Measurements from ENCODE around the gene ILDR1.

GRCh38 chr3:121976727-121977126, 45.3 kb downstream of the ILDR1 start:
- TF ChIP-seq TOX (CRISPR knock-in tag; IDR thresholded peaks at IDR 0.05; ENCODE audit: borderline replicate concordance) = no peak
- no peak for TF ChIP-seq TSHZ2 (CRISPR knock-in tag; IDR thresholded peaks at IDR 0.05)
- no peak for TF ChIP-seq ZNF8 (CRISPR knock-in tag; IDR thresholded peaks at IDR 0.05)
- TF ChIP-seq PATZ1 (CRISPR knock-in tag; IDR thresholded peaks at IDR 0.05; ENCODE audit: borderline replicate concordance) = no peak
- TF ChIP-seq BACH2 (CRISPR knock-in tag; IDR thresholded peaks at IDR 0.05; ENCODE audit: borderline replicate concordance) = no peak
